ENCODE measurements around the gene UBXN7.

DNA sequence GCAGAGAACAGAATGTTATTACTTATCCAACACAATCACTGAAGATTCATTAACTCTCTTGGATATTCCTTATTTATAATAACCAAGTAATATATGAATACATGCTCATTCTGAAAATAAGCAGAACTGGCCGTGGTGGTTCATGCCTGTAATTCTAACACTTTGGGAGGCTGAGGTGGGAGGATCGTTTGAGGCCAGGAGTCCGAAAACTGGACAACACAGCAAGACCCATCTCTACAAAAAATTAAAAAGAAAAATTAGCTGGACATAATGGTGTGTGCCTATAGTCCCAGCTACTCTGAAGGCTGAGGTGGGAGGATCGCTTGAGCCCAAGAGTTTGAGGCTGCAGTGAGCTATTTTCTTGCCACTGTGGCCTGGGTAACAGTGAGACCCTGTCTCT lies 45.5 kb upstream of the UBXN7 start:
- TF ChIP-seq, protein P1, sequence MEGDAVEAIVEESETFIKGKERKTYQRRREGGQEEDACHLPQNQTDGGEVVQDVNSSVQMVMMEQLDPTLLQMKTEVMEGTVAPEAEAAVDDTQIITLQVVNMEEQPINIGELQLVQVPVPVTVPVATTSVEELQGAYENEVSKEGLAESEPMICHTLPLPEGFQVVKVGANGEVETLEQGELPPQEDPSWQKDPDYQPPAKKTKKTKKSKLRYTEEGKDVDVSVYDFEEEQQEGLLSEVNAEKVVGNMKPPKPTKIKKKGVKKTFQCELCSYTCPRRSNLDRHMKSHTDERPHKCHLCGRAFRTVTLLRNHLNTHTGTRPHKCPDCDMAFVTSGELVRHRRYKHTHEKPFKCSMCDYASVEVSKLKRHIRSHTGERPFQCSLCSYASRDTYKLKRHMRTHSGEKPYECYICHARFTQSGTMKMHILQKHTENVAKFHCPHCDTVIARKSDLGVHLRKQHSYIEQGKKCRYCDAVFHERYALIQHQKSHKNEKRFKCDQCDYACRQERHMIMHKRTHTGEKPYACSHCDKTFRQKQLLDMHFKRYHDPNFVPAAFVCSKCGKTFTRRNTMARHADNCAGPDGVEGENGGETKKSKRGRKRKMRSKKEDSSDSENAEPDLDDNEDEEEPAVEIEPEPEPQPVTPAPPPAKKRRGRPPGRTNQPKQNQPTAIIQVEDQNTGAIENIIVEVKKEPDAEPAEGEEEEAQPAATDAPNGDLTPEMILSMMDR (IDR thresholded peaks at IDR 0.05; ENCODE audit: insufficient read depth, low read length, poor library complexity, severe bottlenecking), result no peak
- TF ChIP-seq EZH2phosphoT487 (conservative IDR thresholded peaks at IDR 0.05; ENCODE audit: low read length), result no peak
